K562 (cell line): Measurements from ENCODE around the gene WDR17. TPM values are rescaled to one million over a fixed set of nuclear protein-coding genes. Genes with fewer than 3 reads are reported as not detected.

ENCODE experiments used
- ATAC-seq: fragments of 200-7000 bp; cut with Tn5 transposase; 3 replicates; pipeline ENCODE4 v1.9.1; 2020; ENCODE audit warnings: moderate library complexity
- BruUV-seq: library from RNA; stranded (reverse); fragments of 400-500 nt; replicated peaks from 2 replicates; lab custom pipeline; 2021; lab: Mats Ljungman, UMichigan
- CTCF ChIA-PET: fragments of 300-600 bp; formaldehyde crosslinking; extraction: SDS; loops from one replicate; lab custom pipeline; 2021; ENCODE audit warnings: low intra/inter-chr PET ratio; lab: Yijun Ruan, JAX
- POLR2A ChIA-PET: fragments of 300-600, 350-650 bp; sonication (Branson Sonifier 250); formaldehyde crosslinking; extraction: SDS; loops from one replicate; lab custom pipeline; 2021; ENCODE audit warnings: antibody characterized with exemption, inconsistent platforms; lab: Yijun Ruan, JAX
- DNase-seq, 4 experiments: peaks; one replicate each; pipeline versions ENCODE4 v3.0.0 to v3.0.0-alpha.2; 2011 to 2018; ENCODE audit warnings: low spot score in 3 of 4, mixed read lengths in 3 of 4; ENCODE audit errors: extremely low read depth in 1 of 4
- FAIRE-seq: peaks from 2 replicates; lab custom pipeline; 2011; peaks lifted over from hg19 to GRCh38; lab: Jason Lieb, UNC
- H2AFZ ChIP-seq: 2 replicates; pipeline ENCODE4 v1.6.0; 2011; ENCODE audit warnings: low read depth, low read length, control low read depth, inconsistent platforms
- H3K27ac ChIP-seq: fragments of 200-600 bp; 3 replicates; pipeline ENCODE4 v1.8.0; 2011; ENCODE audit warnings: low read depth, mild to moderate bottlenecking, control low read depth, inconsistent platforms, low read length, moderate library complexity, mixed read lengths; ENCODE audit errors: extremely low read depth
- H3K27me3 ChIP-seq, 2 experiments: fragments of 300-600 bp in 1 of 2; 2 replicates in 1 of 2; 3 replicates in 1 of 2; pipeline versions ENCODE4 v1.6.0 to v1.8.0; 2011; ENCODE audit warnings: inconsistent platforms in 2 of 2, low read length in 2 of 2, mild to moderate bottlenecking in 1 of 2, mixed read lengths in 1 of 2, moderate library complexity in 1 of 2; ENCODE audit not compliant: control insufficient read depth in 2 of 2, insufficient read depth in 2 of 2
- H3K36me3 ChIP-seq: fragments of 300-600 bp; 3 replicates; pipeline ENCODE4 v1.8.0; 2011; ENCODE audit warnings: mild to moderate bottlenecking, low read length, inconsistent platforms; ENCODE audit not compliant: control insufficient read depth, insufficient read depth
- H3K4me1 ChIP-seq, 2 experiments: fragments of 200-600 bp in 1 of 2; replicated peaks in 1 of 2; 2 replicates in 1 of 2; 3 replicates in 1 of 2; pipeline versions ENCODE4 v1.5.1 to v1.8.0; 2011; ENCODE audit warnings: inconsistent platforms in 2 of 2, low read length in 2 of 2, mild to moderate bottlenecking in 1 of 2, mixed read lengths in 1 of 2, moderate library complexity in 1 of 2; ENCODE audit not compliant: control insufficient read depth in 2 of 2, insufficient read depth in 2 of 2
- H3K4me2 ChIP-seq: 2 replicates; pipeline ENCODE4 v1.6.1; 2011; ENCODE audit warnings: low read length, control low read depth, inconsistent platforms, mixed read lengths; ENCODE audit not compliant: insufficient read depth
- H3K4me3 ChIP-seq: fragments of 200-600 bp; sonication (generic), shearing (Covaris generic); 2 replicates; pipeline ENCODE4 v1.5.1; 2016; ENCODE audit warnings: control low read depth, inconsistent platforms
- H3K79me2 ChIP-seq: fragments of 200-600 bp; 3 replicates; pipeline ENCODE4 v1.8.0; 2011; ENCODE audit warnings: low read length, inconsistent platforms; ENCODE audit not compliant: control insufficient read depth, insufficient read depth
- H3K9ac ChIP-seq, 2 experiments: 2 replicates each; pipeline versions ENCODE4 v1.6.0 to v1.6.1; 2011; ENCODE audit warnings: low read depth in 2 of 2, low read length in 2 of 2, control low read depth in 1 of 2, inconsistent platforms in 1 of 2, mild to moderate bottlenecking in 1 of 2, mixed read lengths in 1 of 2; ENCODE audit not compliant: insufficient read depth in 1 of 2
- H3K9me1 ChIP-seq: one replicate; pipeline ENCODE4 v1.6.0; 2011; ENCODE audit warnings: inconsistent platforms, mild to moderate bottlenecking, low read length, moderate library complexity; ENCODE audit not compliant: control insufficient read depth, insufficient read depth
- H3K9me3 ChIP-seq: replicated peaks from 2 replicates; pipeline ENCODE4 v1.5.1; 2011; ENCODE audit warnings: low read depth, low read length, inconsistent platforms; ENCODE audit not compliant: control insufficient read depth, insufficient read depth
- H4K20me1 ChIP-seq: replicated peaks from 2 replicates; pipeline ENCODE4 v1.6.1; 2011; ENCODE audit warnings: low read length, inconsistent platforms, mixed read lengths; ENCODE audit not compliant: control insufficient read depth, insufficient read depth
- BCL6 ChIP-seq: fragments of 250-450 bp; sonication (Bioruptor Pico); IDR thresholded peaks from 2 replicates; pipeline ENCODE4 v1.4.0; 2020
- E2F3 ChIP-seq: fragments of 250-450 bp; sonication (Bioruptor Pico); IDR thresholded peaks from 2 replicates; pipeline ENCODE4 v1.4.0; 2020; ENCODE audit warnings: mild to moderate bottlenecking
- ETV1 ChIP-seq: fragments of 450-650 bp; conservative IDR thresholded peaks from 2 replicates; pipeline ENCODE4 v1.6.1; 2016; ENCODE audit warnings: missing genetic modification characterization, control low read depth, low read depth, missing compliant biosample characterization
- HNRNPLL ChIP-seq: fragments of 200-400 bp; formaldehyde crosslinking; IDR thresholded peaks from 2 replicates; pipeline ENCODE4 v1.6.1; 2017; ENCODE audit warnings: low read length, low read depth, mild to moderate bottlenecking; ENCODE audit not compliant: poor library complexity, severe bottlenecking
- IFI16 ChIP-seq: fragments of 250-450 bp; sonication (Bioruptor Pico); IDR thresholded peaks from 2 replicates; pipeline ENCODE4 v2.1.2; 2022; ENCODE audit warnings: mild to moderate bottlenecking, inconsistent platforms
- MAFG ChIP-seq: fragments of 450-650 bp; conservative IDR thresholded peaks from 2 replicates; pipeline ENCODE4 v1.6.1; 2016; ENCODE audit warnings: missing genetic modification characterization, missing compliant biosample characterization
- NR0B1 ChIP-seq: fragments of 450-650 bp; IDR thresholded peaks from one replicate; pipeline ENCODE4 v1.6.1; 2018; ENCODE audit warnings: mild to moderate bottlenecking, moderate library complexity; ENCODE audit not compliant: partially characterized antibody
- SMAD3 ChIP-seq: fragments of 450-650 bp; formaldehyde crosslinking; conservative IDR thresholded peaks from 2 replicates; pipeline ENCODE4 v1.4.0; 2020; ENCODE audit warnings: mild to moderate bottlenecking
- SRSF1 ChIP-seq: fragments of 200-400 bp; formaldehyde crosslinking; IDR thresholded peaks from 2 replicates; pipeline ENCODE4 v1.6.1; 2017; ENCODE audit warnings: mild to moderate bottlenecking, low read depth, low read length, moderate library complexity
- ZBED1 ChIP-seq: IDR thresholded peaks from 2 replicates; pipeline ENCODE4 v1.6.1; 2014
- ZFPM2 ChIP-seq: fragments of 250-450 bp; sonication (Bioruptor Pico); IDR thresholded peaks from 2 replicates; pipeline ENCODE4 v1.5.1; 2022; ENCODE audit warnings: mild to moderate bottlenecking
- ZNF253 ChIP-seq: fragments of 250-450 bp; sonication (Bioruptor Pico); conservative IDR thresholded peaks from 2 replicates; pipeline ENCODE4 v1.6.1; 2021; ENCODE audit warnings: mild to moderate bottlenecking
- ZNF717 ChIP-seq: fragments of 250-450 bp; sonication (Bioruptor Pico); IDR thresholded peaks from 2 replicates; pipeline ENCODE4 v1.5.0; 2021
- ZSCAN29 ChIP-seq: fragments of 450-650 bp; IDR thresholded peaks from 2 replicates; pipeline ENCODE4 v1.6.1; 2017
- WGBS: fragments of 100-300 bp; shearing (Covaris generic); methylation state at CpG from one replicate; pipeline ENCODE4 v1.1.6; 2016; ENCODE audit warnings: low coverage, mixed read lengths; ENCODE audit not compliant: insufficient coverage; ENCODE audit errors: missing lambda C conversion rate; 5-methylcytosine and 5-hydroxymethylcytosine counted together
- in situ Hi-C: fragments of 300-500 bp; cut with MboI; formaldehyde crosslinking; loops from 4 replicates; pipeline ENCODE4 v1.15.0; 2018; ENCODE audit warnings: inconsistent platforms, mixed read lengths
- intact Hi-C: fragments of 100-400 bp; cut with micrococcal nuclease; formaldehyde crosslinking; loops from 2 replicates; pipeline ENCODE4 v1.14.2; 2022
- polyA plus RNA-seq, 8 experiments: library from polyadenylated mRNA; depleted of rRNA in 4 of 8; stranded (reverse) in 5 of 8; unstranded in 3 of 8; fragments of >200 nt; fragmentation: Nextera tagmentation in 2 of 8; fragmentation: Illumina TruSeq in 1 of 8; extraction: Ambion mirVana in 2 of 8; extraction: Trizol in 1 of 8; gene quantifications; 2 replicates each; pipeline versions ENCODE4 v1.2.1 to v1.2.3, GENCODE V29; 2011 to 2014; ENCODE audit warnings: inconsistent platforms in 1 of 8, missing spikeins in 1 of 8
- total RNA-seq, 7 experiments: library from RNA; depleted of rRNA in 6 of 7; stranded (reverse); fragments of >200 nt in 6 of 7; fragmentation: Illumina TruSeq in 2 of 7; extraction: Trizol in 2 of 7; gene quantifications; 2 replicates each; pipeline versions ENCODE4 v1.2.1 to v1.2.3, GENCODE V29; 2011 to 2021; ENCODE audit warnings: low replicate concordance in 1 of 7
- TF ChIP-seq, protein P1 (sequence below): fragments of 250-450 bp; sonication (Bioruptor Pico); IDR thresholded peaks from 2 replicates; pipeline ENCODE4 v1.4.0; 2020; ENCODE audit warnings: borderline replicate concordance
- TF ChIP-seq, protein P2 (sequence below), 2 experiments: IDR thresholded peaks; 2 replicates each; pipeline ENCODE4 v1.6.1; 2012; ENCODE audit warnings: improper control_type of control experiment in 2 of 2, low read depth in 2 of 2, low read length in 2 of 2, borderline replicate concordance in 1 of 2
- TF ChIP-seq, protein P3 (sequence below): sonication (generic); formaldehyde crosslinking; IDR thresholded peaks from 2 replicates; pipeline ENCODE4 v1.8.1; 2022; ENCODE audit warnings: missing genetic modification reagents

Gene WDR17
- total and polyA plus RNA-seq, 9 of the 15 experiments (the other 6 are each of a cell fraction or from before 2014, with no cell fraction given), result 0.04 to 0.07 TPM; not detected in 7

DNA sequence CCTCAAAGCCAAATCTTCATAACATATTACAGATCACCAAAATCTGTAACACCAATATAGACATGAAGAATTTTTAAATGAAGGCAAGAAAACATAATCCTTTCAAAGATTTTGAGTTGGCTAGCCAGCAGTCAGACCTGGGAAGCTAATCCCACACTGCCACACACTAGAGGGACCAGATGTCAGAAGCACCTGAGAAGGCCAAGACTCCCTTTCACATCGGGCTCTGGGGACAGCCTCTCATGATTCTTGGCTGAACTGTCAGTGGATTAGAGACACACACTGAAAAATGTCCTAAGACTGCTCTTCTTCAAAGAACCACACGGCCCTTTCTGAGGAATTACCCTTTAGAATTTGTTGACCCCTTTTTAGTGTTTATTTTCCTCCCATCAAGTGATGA lies 157.9 kb downstream of the WDR17 start (continued):
- TF ChIP-seq, protein P1, sequence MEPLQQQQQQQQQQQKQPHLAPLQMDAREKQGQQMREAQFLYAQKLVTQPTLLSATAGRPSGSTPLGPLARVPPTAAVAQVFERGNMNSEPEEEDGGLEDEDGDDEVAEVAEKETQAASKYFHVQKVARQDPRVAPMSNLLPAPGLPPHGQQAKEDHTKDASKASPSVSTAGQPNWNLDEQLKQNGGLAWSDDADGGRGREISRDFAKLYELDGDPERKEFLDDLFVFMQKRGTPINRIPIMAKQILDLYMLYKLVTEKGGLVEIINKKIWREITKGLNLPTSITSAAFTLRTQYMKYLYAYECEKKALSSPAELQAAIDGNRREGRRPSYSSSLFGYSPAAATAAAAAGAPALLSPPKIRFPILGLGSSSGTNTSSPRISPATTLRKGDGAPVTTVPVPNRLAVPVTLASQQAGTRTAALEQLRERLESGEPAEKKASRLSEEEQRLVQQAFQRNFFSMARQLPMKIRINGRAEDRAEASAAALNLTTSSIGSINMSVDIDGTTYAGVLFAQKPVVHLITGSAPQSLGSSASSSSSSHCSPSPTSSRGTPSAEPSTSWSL (CRISPR knock-in tag), result no peak
- no peak for TF ChIP-seq NR0B1

DNA sequence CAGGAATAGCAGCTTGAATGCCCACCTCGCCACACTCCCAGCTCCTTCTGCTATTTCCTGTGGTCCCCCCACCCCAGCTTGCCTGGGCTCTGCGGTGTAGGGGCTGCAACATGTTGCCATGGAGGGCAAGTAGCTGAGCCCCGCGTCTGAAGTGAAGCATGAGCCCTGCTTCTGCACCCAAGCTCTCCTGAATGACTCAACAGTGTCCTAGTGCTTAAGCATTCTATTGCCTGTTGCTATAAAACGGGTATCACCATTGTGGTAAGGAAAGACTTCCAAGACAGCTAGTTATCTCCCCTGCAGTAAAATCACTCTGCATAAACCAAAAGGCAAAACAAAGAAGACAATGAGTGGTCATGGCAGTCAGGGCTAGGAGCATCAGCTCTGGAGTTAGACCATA lies 161.1 kb downstream of the WDR17 start:
- CTCF ChIA-PET, result no interaction called here
- intact Hi-C loops, result no loop called here
- no peak overlapping the region for H3K9ac ChIP-seq
- no peak overlapping the region for H2AFZ ChIP-seq
- ATAC-seq, result no peak
- POLR2A ChIA-PET, result interaction anchor here (0.7 kb wide), 1 partner anchor 15 kb away, joined by 5 read pairs; no protein-coding TSS in a partner anchor
- H4K20me1 ChIP-seq, result no peaks in the 10 kb centered on the region
- H3K4me1 ChIP-seq, result no peaks in the 10 kb centered on the region
- no peak for FAIRE-seq
- no peak overlapping the region for H3K4me3 ChIP-seq
- H3K36me3 ChIP-seq, result no peaks in the 10 kb centered on the region
- BruUV-seq, result no TSS peak
- no peaks in the 10 kb centered on the region for H3K9me3 ChIP-seq
- H3K9me1 ChIP-seq, result no peaks in the 10 kb centered on the region
- no peak overlapping the region for H3K27ac ChIP-seq
- no peaks in the 10 kb centered on the region for H3K79me2 ChIP-seq
- DNase-seq, result no peak
- in situ Hi-C loops, result no loop called here
- 0% methylated on average over 4 of the region's 5 CpGs for WGBS
- H3K4me2 ChIP-seq, result no peak overlapping the region
- no peaks in the 10 kb centered on the region for H3K27me3 ChIP-seq
- TF ChIP-seq IFI16 (CRISPR knock-in tag) (no peak), E2F3 (CRISPR knock-in tag) (no peak), ZFPM2 (CRISPR knock-in tag) (no peak), BCL6 (CRISPR knock-in tag) (no peak), ZSCAN29 (no peak), SRSF1 (no peak), MAFG (tag) (no peak), ZNF717 (no peak), ETV1 (no peak), ZNF253 (CRISPR knock-in tag) (no peak), HNRNPLL (no peak), ZBED1 (no peak), SMAD3 (CRISPR knock-in tag) (no peak)
- TF ChIP-seq, protein P2, sequence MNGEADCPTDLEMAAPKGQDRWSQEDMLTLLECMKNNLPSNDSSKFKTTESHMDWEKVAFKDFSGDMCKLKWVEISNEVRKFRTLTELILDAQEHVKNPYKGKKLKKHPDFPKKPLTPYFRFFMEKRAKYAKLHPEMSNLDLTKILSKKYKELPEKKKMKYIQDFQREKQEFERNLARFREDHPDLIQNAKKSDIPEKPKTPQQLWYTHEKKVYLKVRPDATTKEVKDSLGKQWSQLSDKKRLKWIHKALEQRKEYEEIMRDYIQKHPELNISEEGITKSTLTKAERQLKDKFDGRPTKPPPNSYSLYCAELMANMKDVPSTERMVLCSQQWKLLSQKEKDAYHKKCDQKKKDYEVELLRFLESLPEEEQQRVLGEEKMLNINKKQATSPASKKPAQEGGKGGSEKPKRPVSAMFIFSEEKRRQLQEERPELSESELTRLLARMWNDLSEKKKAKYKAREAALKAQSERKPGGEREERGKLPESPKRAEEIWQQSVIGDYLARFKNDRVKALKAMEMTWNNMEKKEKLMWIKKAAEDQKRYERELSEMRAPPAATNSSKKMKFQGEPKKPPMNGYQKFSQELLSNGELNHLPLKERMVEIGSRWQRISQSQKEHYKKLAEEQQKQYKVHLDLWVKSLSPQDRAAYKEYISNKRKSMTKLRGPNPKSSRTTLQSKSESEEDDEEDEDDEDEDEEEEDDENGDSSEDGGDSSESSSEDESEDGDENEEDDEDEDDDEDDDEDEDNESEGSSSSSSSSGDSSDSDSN (IDR thresholded peaks at IDR 0.05; ENCODE audit: borderline replicate concordance in 1 of 2, low read depth in 2 of 2, low read length in 2 of 2), result no peak
- TF ChIP-seq, protein P3, sequence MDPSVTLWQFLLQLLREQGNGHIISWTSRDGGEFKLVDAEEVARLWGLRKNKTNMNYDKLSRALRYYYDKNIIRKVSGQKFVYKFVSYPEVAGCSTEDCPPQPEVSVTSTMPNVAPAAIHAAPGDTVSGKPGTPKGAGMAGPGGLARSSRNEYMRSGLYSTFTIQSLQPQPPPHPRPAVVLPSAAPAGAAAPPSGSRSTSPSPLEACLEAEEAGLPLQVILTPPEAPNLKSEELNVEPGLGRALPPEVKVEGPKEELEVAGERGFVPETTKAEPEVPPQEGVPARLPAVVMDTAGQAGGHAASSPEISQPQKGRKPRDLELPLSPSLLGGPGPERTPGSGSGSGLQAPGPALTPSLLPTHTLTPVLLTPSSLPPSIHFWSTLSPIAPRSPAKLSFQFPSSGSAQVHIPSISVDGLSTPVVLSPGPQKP (CRISPR knock-in tag), result no peak
